ENCODE data around the gene OTUD5.
A peak's percentile ranks its signal among the peaks of the same experiment; 100 is the strongest.

The OTUD5 gene

DNA sequence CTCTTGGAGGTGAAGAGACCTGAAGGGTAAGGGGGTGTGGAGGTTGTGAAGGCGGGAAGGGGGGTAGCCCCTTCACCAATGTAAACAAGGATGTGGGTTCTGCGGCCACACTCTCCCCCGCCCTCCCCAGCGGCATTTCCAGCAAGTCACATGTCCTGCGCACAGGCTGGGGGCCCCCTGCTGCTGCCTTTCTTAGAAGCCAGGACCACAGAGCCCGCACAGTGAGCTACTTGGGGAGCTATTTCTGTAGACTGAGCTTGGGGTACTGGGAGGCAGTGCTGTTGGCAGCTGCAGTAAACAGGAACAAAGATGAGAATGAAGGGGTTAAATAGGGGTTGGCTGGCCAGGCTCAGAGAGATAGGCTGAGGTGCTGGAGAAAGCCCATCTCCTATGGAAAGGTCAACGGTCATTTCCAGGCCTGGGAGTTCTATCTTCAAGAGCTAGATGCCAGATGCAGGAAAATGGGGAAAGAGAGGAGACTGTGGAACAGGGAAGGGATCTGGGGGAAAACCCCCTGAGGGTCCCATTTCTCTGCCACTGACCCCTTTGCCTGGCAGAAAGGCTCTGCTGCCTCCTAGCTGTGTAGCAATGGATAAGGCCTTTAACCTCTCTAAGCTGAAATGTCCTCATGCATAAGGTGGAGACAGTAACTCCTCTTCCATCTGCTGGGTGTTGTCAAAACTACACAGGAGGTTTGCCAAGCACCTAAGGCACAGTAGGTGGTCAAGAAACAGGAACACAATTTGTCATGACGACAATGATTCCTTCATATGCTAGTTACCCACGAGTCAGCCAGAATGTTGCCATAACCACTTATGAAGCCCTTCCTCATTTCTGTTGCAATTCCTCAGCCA lies 20.1 kb downstream of the OTUD5 start:
- DNase-seq (peak; percentile 88), ATAC-seq (peak; percentile 76)

DNA sequence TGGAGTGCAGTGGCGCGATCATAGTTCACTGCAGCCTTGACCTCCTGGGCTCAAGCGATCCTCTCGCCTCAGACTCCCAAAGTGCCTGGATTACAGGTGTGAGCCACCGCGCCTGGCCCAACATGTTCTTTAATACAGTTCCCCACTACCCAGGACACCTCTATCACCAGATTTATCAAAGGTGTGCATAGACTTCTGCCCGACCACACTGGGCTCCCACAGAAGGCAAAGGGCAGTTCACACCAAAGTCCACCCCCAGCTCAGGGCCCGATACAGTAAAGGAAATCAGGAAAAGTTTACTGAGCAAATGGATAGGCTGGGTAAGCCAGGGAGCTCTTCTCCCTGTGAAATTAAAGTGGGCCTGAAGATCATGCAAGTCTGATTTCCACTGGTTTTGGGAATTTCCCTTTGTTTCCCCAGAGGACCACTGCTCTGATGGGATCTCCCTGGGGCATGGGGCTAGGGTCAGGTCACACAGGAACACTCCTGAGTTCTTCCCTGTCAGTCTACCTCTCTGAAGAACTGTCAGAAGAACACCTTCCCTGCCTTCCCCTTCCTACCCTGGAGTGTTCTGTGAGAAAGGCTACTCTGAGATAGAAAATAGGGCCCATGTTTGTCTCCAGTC lies 20.9 kb downstream of the OTUD5 start:
- DNase-seq (no peak), ATAC-seq (peak; percentile 1)

DNA sequence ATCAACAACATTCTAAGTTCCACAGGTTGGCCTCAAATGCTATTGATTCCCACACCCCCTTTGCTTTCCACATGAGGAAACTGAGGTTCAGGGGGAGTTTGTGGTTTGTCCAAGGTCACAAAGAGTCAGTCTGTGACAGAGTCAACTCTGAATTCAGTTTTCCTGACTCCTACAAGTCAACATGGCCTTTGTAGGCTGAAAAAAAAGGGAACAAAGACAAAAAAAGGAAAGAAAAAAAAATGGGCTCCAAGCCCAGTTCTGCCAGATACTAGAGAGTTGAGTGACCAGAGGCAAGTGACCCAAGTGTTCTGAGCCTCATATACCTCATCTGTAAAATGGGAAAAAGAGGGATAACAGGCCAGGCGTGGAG lies 22.1 kb downstream of the OTUD5 start:
- DNase-seq: no peak
- no peak for ATAC-seq

GRCh38 chrX:48934581-48935300 lies 22.7 kb downstream of the OTUD5 start:
- DNase-seq (peak; percentile 42), ATAC-seq (peak; percentile 32)

DNA sequence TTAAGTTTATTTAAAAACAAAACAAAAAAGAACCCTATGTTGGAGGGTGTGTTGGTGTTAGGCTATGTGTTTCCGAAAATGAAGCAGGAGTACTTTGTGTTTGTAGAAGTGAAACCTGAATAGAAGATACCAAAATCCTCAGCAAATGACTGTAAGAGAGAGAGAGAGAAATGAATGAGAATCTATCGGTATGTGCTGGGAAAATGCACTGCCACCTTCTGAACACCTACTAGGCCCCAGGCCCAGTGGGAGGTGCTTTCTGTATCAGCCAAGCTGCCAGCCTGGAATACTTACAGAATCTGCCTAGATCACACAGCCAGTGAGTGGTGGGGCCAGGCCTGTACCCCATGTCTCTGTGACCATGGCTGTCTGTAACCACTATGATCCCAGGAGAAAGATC lies 23.6 kb downstream of the OTUD5 start:
- no peak for ATAC-seq
- DNase-seq: no peak

DNA sequence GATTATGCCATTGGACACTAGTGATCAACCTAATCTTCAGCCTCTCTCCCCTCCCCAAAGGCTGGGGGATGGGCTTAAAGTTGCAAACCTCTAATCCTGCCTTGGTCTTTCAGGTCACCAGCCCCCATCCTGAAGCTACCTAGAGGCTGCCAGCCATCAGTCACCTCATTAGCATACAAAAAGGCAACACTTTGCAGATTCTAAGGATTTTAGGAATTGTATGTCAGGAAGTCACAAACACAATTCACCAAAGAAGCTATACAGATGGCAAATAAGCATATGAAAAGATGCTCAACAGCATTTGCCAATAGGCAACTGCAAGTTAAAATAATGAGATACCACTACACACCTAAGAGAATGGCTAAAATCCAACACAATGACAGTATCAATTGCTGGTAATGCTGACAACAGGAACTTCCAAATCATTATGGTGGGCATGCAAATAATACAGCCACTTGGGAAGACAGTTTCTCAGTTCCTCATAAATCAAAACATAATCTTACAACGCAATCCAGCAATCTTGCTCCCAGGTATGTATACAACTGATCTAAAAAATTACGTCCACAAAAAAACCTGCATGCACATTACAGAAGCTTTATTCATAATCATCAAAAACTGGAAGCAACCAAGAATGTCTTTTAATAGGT lies 29.5 kb downstream of the OTUD5 start:
- no peak for ATAC-seq
- no peak for DNase-seq

DNA sequence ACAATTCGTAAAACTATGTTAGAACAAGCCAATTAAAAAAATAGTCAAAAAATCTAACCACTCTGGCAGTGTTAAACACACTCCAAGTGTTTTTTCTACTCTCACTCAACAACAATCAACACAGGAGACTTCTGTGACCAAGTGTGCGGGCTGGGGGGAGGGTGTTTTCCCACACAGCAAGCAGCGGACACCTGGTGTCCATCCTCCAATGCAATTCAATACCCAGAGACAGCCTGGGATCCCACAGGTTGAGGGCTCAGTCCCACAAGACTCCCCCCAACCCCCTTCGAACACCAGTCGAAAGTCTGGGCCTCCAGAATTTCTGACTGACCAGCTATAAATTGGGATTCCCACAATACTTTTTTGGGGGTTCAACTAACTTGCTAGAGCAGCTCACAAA lies 30.3 kb downstream of the OTUD5 start:
- no peak for ATAC-seq
- DNase-seq: no peak

GRCh38 chrX:48924270-48924669 lies 33.1 kb downstream of the OTUD5 start:
- ATAC-seq: peak; percentile 5
- no peak for DNase-seq

- DNase-seq (no peak), ATAC-seq (no peak)
Measured at GRCh38 chrX:48923771-48924170, 33.6 kb downstream of the OTUD5 start.

DNA sequence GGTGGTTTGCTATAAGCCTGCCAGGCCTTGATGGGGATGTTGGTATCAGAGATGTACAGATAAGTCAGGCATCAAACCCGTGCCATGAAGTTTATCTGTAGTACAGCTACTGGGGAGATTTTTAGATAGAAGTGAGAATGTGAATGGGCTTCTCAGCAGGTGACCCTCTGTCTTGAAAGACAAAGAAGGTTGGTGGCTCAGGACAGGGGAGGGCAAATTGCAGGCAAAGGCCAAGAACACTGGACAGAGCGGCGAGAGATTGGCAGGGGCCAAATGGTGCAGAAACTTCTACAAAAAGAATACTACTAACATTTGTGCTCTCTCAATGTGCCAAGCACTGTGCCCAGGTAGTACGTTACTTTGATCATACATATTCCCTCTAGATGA lies 36.7 kb downstream of the OTUD5 start:
- ATAC-seq (no peak), DNase-seq (no peak)

DNA sequence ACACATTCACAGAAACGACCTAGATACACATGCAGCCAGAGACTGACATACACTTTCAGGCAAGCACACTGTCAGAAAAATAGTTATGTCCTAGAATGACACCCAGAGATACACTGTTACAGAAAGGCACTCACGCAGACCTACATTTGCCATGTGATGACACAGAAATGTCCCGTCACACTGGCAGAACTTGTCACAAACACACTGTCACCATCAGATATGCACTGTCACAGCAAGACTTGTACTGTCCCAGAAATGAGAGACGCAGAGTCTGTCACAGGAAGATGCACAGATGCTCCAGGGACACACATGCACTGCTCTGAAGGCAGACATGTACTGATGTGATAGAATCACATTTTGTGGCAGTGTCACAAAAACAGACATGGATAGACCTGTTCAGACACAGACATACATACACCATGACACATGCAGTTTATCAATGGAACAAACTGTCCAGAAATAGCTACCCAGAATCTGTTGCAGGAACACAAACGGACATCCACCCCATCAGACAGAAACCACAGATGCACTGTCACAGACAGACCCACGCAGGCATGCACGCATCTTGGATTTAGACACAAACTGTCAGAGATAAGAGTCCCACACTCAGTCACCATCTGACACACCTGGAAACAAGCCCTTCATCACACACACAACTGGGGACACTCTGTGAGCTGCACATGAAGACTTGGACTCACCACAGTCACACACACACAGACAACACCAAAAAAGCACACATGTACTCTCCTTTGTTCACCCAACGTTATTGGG lies 37.3 kb downstream of the OTUD5 start:
- ATAC-seq: peak; percentile 2
- no peak for DNase-seq

- ATAC-seq (peak; percentile 19), DNase-seq (peak; percentile 47)
Measured at GRCh38 chrX:48919360-48919841, 38.0 kb downstream of the OTUD5 start.

- ATAC-seq (peak; percentile 80), DNase-seq (peak; percentile 89)
Measured at GRCh38 chrX:48918643-48919340, 38.6 kb downstream of the OTUD5 start, which contains the start of gene PIM2. Gene PIM2 (minus strand): TSS chrX:48919024. CDS start chrX:48918834, 190 bp downstream.

GRCh38 chrX:48918301-48918642 lies 39.1 kb downstream of the OTUD5 start:
- DNase-seq (no peak), ATAC-seq (no peak)

DNA sequence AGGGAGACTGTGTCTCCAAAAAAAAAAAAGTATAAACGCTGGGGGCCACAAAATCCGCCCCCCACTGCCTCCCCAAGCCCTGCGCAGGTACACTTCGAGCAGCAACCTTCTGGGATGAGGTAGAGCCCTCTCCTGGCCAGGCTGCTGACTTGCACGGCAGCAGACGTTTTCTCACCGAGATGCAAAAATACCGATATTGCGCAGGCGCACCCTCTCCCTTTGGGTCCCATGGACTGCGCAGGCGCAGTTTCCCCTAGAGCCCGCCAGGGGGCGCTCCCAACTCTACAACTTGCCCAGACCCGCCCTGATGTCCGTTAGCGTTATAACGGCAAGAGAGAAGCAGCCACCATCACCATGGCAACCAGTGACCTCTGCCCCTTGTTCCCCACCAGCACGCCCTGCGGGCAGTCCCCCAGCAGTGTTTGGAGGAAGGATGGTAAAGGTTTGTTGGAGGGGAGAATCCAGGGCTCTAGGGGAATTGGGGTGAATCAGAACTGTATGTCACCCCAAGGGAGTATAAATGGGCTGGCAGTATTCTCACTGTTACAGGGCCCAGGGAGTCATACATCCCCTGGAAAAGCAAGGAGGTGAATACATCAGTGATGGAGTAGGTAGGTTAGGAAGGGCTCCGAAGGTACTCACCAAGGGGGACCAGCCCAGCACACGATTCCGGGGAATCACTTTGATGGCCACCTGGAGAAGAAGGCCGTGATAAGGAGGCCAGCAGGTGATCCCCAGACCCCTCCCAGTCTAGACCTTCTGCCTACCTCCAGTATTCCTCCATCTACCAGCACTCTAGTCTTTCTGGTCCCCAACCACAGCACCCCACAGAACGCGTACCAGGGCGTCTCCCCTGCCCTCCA lies 40.0 kb downstream of the OTUD5 start:
- peak; percentile 45 for ATAC-seq
- peak; percentile 85 for DNase-seq

DNA sequence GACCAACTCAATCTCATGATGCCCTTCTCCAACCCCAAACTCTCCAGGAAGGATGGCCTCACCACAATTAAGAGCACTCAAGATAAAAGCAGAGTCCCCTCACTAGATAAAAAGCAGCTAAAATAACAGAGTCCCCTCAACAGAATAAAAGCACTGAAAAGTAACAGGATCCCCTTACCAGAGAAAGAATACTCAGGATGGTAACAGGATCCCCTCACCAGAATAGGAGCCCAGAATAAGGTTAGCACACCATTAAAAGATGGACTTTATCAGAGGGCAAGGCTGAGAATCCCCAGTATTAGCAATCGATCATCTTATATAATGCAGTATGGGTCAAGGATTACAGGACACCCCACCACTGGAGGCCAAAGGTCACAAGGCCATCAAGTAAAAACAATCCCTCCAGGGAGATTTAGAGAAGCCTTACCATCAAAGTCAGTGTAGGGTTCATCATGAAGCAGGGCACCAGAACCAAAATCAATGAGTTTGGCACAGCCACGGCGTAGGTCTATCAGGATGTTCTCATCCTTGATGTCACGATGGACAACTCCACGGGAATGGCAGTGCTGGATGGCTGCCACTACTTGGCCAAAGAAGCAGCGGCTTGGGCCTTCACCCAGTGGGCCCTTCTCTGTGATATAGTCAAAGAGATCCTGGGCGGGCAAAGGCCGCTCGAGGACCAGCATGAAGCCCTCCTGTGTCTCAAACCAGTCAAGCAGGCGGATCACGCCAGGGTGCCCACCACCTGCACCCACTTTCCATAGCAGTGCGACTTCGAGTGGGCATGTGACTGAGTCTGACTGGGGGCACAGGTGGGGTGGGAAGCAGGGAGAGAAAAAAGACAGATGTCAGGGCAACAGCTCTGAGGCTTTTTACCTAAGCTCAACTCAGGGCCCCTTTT lies 42.6 kb downstream of the OTUD5 start:
- ATAC-seq: no peak
- DNase-seq: no peak

- ATAC-seq (no peak), DNase-seq (no peak)
Measured at GRCh38 chrX:48913605-48914366, 43.6 kb downstream of the OTUD5 start.
